Measurements from ENCODE around the gene SLMAP.

Gene SLMAP

GRCh38 chr3:57755741-57756527, at the start of gene SLMAP:
SLMAP (plus strand) TSS chr3:57756309; CDS start chr3:57757652, 1,343 bp downstream.
- in situ Hi-C loops (cut with MboI; ENCODE audit: low pct_unique_long_range_greater_than_20kb, low sequenced_read_pairs), result no loop called here
- DNase-seq, result peak; percentile 98

GRCh38 chr3:57706462-57706861, 49.6 kb upstream of the SLMAP start:
- in situ Hi-C loops (cut with MboI; ENCODE audit: low pct_unique_long_range_greater_than_20kb, low sequenced_read_pairs), result no loop called here
- peak; percentile 12 for DNase-seq

- in situ Hi-C loops (cut with MboI; ENCODE audit: low pct_unique_long_range_greater_than_20kb, low sequenced_read_pairs), result no loop called here
- DNase-seq, result no peak
These were observed 47.1 kb upstream of the SLMAP start for GRCh38 chr3:57709031-57709430.

GRCh38 chr3:57709559-57709958, 46.5 kb upstream of the SLMAP start:
- in situ Hi-C loops (cut with MboI; ENCODE audit: low pct_unique_long_range_greater_than_20kb, low sequenced_read_pairs), result no loop called here
- DNase-seq, result no peak

- DNase-seq, result no peak
- in situ Hi-C loops (cut with MboI; ENCODE audit: low pct_unique_long_range_greater_than_20kb, low sequenced_read_pairs), result no loop called here
These were observed 40.4 kb upstream of the SLMAP start for GRCh38 chr3:57715686-57716085.

GRCh38 chr3:57717205-57717868, 38.8 kb upstream of the SLMAP start:
- no peak for DNase-seq
- in situ Hi-C loops (cut with MboI; ENCODE audit: low pct_unique_long_range_greater_than_20kb, low sequenced_read_pairs), result no loop called here

- in situ Hi-C loops (cut with MboI; ENCODE audit: low pct_unique_long_range_greater_than_20kb, low sequenced_read_pairs), result no loop called here
These were observed 38.0 kb upstream of the SLMAP start for GRCh38 chr3:57718118-57718517.

GRCh38 chr3:57726397-57726796, 29.7 kb upstream of the SLMAP start:
- DNase-seq, result no peak
- in situ Hi-C loops (cut with MboI; ENCODE audit: low pct_unique_long_range_greater_than_20kb, low sequenced_read_pairs), result no loop called here

More at GRCh38 chr3:57718118-57718517, 38.0 kb upstream of the SLMAP start:
- no peak for DNase-seq

- no peak for DNase-seq
- in situ Hi-C loops (cut with MboI; ENCODE audit: low pct_unique_long_range_greater_than_20kb, low sequenced_read_pairs), result no loop called here
These were observed 29.0 kb upstream of the SLMAP start for GRCh38 chr3:57727106-57727505.

GRCh38 chr3:57729334-57730045, 26.6 kb upstream of the SLMAP start:
- DNase-seq, result no peak
- in situ Hi-C loops (cut with MboI; ENCODE audit: low pct_unique_long_range_greater_than_20kb, low sequenced_read_pairs), result no loop called here

GRCh38 chr3:57730682-57731081, 25.4 kb upstream of the SLMAP start:
- in situ Hi-C loops (cut with MboI; ENCODE audit: low pct_unique_long_range_greater_than_20kb, low sequenced_read_pairs), result no loop called here
- no peak for DNase-seq

- no peak for DNase-seq
- in situ Hi-C loops (cut with MboI; ENCODE audit: low pct_unique_long_range_greater_than_20kb, low sequenced_read_pairs), result no loop called here
These were observed 24.8 kb upstream of the SLMAP start for GRCh38 chr3:57731311-57731710.

- DNase-seq, result no peak
- in situ Hi-C loops (cut with MboI; ENCODE audit: low pct_unique_long_range_greater_than_20kb, low sequenced_read_pairs), result no loop called here
These were observed 22.3 kb upstream of the SLMAP start for GRCh38 chr3:57733790-57734189.

GRCh38 chr3:57735405-57735804, 20.7 kb upstream of the SLMAP start:
- in situ Hi-C loops (cut with MboI; ENCODE audit: low pct_unique_long_range_greater_than_20kb, low sequenced_read_pairs), result no loop called here
- no peak for DNase-seq

- in situ Hi-C loops (cut with MboI; ENCODE audit: low pct_unique_long_range_greater_than_20kb, low sequenced_read_pairs), result no loop called here
- no peak for DNase-seq
These were observed 18.3 kb upstream of the SLMAP start for GRCh38 chr3:57737840-57738239.

GRCh38 chr3:57738391-57738790, 17.7 kb upstream of the SLMAP start:
- DNase-seq, result no peak
- in situ Hi-C loops (cut with MboI; ENCODE audit: low pct_unique_long_range_greater_than_20kb, low sequenced_read_pairs), result no loop called here

GRCh38 chr3:57740027-57740426, 16.1 kb upstream of the SLMAP start:
- in situ Hi-C loops (cut with MboI; ENCODE audit: low pct_unique_long_range_greater_than_20kb, low sequenced_read_pairs), result no loop called here
- no peak for DNase-seq

GRCh38 chr3:57743496-57743895, 12.6 kb upstream of the SLMAP start:
- in situ Hi-C loops (cut with MboI; ENCODE audit: low pct_unique_long_range_greater_than_20kb, low sequenced_read_pairs), result no loop called here
- no peak for DNase-seq

GRCh38 chr3:57745101-57745500, 11.0 kb upstream of the SLMAP start:
- in situ Hi-C loops (cut with MboI; ENCODE audit: low pct_unique_long_range_greater_than_20kb, low sequenced_read_pairs), result no loop called here
- DNase-seq, result no peak

Data from KBM-7 (cell line).